ENCODE data around the gene CFAP61.

- TF ChIP-seq POLR2A (IDR thresholded peaks at IDR 0.05) (no peak), CTCF (IDR thresholded peaks at IDR 0.05) (no peak)
These were observed 22.7 kb downstream of the CFAP61 start for GRCh38 chr20:20075032-20075431.
